HL-60 (cell line): Measurements from ENCODE around the gene TESPA1.

Experiments
- DNase-seq, 2 experiments: peaks; one replicate each; pipeline ENCODE4 v3.0.0-alpha.2; 2010 to 2020; ENCODE audit warnings: low read depth in 1 of 2, low spot score in 1 of 2
- H3K27ac ChIP-seq: fragments of 250-450 bp; sonication (Bioruptor Pico); replicated peaks from 2 replicates; pipeline ENCODE4 v1.5.1; 2020; ENCODE audit warnings: mild to moderate bottlenecking, moderate library complexity
- H3K27me3 ChIP-seq: fragments of 250-450 bp; sonication (Bioruptor Pico); 2 replicates; pipeline ENCODE4 v1.5.1; 2021; ENCODE audit warnings: mild to moderate bottlenecking, moderate library complexity; ENCODE audit not compliant: insufficient read depth, poor library complexity, severe bottlenecking
- H3K4me3 ChIP-seq: replicated peaks from 2 replicates; pipeline ENCODE4 v1.5.1; 2011; ENCODE audit warnings: mild to moderate bottlenecking, control low read depth, low read length; ENCODE audit not compliant: insufficient read depth
- CTCF ChIP-seq: IDR thresholded peaks from one replicate; pipeline ENCODE4 v1.5.1; 2011; ENCODE audit warnings: low read length, control low read depth, inconsistent platforms; ENCODE audit not compliant: insufficient read depth
- GABPA ChIP-seq: IDR thresholded peaks from 2 replicates; pipeline ENCODE4 v1.6.1; 2012; ENCODE audit warnings: low read depth
- POLR2AphosphoS5 ChIP-seq: IDR thresholded peaks from 2 replicates; pipeline ENCODE4 v1.6.1; 2012; ENCODE audit warnings: low read depth
- REST ChIP-seq: IDR thresholded peaks from 2 replicates; pipeline ENCODE4 v1.6.1; 2012; ENCODE audit warnings: low read depth; ENCODE audit not compliant: insufficient replicate concordance
- SPI1 ChIP-seq: IDR thresholded peaks from 2 replicates; pipeline ENCODE4 v1.6.1; 2012; ENCODE audit warnings: low read depth, mild to moderate bottlenecking, borderline replicate concordance

TESPA1 gene

GRCh38 chr12:54991161-54991990 lies 6.8 kb upstream of the TESPA1 start:
- Histone ChIP-seq H3K27ac (no peak overlapping the region), H3K4me3 (no peak overlapping the region), H3K27me3 (no peaks in the 10 kb centered on the region)
- TF ChIP-seq POLR2AphosphoS5: no peak
- no peak for TF ChIP-seq SPI1
- no peak for TF ChIP-seq CTCF
- no peak for TF ChIP-seq REST
- TF ChIP-seq GABPA: no peak
- DNase-seq: no peak

- no peak overlapping the region for H3K4me3 ChIP-seq
- no peak for DNase-seq
- H3K27ac ChIP-seq: no peak overlapping the region
- no peaks in the 10 kb centered on the region for H3K27me3 ChIP-seq
- no peak for TF ChIP-seq GABPA
- TF ChIP-seq REST: no peak
- no peak for TF ChIP-seq POLR2AphosphoS5
- TF ChIP-seq SPI1: no peak
- no peak for TF ChIP-seq CTCF
These were observed 5.3 kb upstream of the TESPA1 start for GRCh38 chr12:54989829-54990228.

GRCh38 chr12:54988402-54989054 lies 4.0 kb upstream of the TESPA1 start:
- DNase-seq: no peak
- no peak for TF ChIP-seq POLR2AphosphoS5
- TF ChIP-seq GABPA: no peak
- no peak for TF ChIP-seq SPI1
- TF ChIP-seq CTCF: no peak
- no peak for TF ChIP-seq REST
- Histone ChIP-seq H3K27ac (no peak overlapping the region), H3K27me3 (no peaks in the 10 kb centered on the region), H3K4me3 (no peak overlapping the region)
